ENCODE results near the gene CAMK1D.
A peak's percentile ranks its signal among the peaks of the same experiment; 100 is the strongest.

Gene CAMK1D

GRCh38 chr10:12406764-12407400, 57.5 kb downstream of the CAMK1D start:
- no peak for DNase-seq

- DNase-seq: no peak
Measured at GRCh38 chr10:12408472-12408871, 59.1 kb downstream of the CAMK1D start.

DNA sequence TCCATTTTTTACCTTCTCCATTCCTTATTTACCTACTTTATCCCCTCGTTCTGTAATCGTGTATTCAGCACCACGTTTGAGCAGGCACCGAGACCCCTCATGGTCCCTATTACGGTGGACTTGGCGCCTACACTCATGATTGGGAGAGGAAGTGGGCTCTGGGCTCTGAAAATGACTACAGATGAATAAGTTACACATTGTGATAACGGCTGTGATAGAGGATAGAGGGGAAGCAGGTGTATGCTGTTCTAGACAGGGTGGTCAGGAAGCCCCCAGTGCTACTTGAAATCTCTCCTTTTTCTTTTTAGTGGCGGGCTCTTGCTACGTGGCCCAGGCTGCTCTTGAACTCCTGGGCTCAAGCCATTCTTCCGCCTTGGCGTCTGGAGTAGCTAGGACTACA, 59.8 kb downstream of the CAMK1D start:
- DNase-seq: no peak

DNA sequence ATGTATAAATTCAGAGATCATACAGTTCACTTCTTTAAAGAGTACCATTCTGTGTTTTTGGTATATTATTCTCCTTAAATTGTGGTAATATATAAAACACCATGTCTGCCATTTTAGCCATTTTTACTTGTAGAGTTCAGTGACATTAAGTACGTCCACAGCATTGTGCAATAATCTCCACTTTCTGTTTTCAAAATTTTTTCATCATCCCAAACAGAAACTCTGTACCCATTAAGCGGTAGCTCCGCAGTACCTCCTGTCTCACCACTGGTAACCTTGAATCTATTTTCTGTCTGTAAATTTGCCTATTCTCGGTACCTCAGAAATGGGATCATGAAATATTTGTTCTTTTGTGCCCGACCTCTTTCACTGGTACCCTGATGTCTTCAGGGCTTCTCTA, 60.3 kb downstream of the CAMK1D start:
- DNase-seq: no peak

- DNase-seq: peak; percentile 22
Measured at GRCh38 chr10:12412666-12413368, 63.5 kb downstream of the CAMK1D start.

- DNase-seq: no peak
Measured at GRCh38 chr10:12413369-12413711, 64.0 kb downstream of the CAMK1D start.

DNA sequence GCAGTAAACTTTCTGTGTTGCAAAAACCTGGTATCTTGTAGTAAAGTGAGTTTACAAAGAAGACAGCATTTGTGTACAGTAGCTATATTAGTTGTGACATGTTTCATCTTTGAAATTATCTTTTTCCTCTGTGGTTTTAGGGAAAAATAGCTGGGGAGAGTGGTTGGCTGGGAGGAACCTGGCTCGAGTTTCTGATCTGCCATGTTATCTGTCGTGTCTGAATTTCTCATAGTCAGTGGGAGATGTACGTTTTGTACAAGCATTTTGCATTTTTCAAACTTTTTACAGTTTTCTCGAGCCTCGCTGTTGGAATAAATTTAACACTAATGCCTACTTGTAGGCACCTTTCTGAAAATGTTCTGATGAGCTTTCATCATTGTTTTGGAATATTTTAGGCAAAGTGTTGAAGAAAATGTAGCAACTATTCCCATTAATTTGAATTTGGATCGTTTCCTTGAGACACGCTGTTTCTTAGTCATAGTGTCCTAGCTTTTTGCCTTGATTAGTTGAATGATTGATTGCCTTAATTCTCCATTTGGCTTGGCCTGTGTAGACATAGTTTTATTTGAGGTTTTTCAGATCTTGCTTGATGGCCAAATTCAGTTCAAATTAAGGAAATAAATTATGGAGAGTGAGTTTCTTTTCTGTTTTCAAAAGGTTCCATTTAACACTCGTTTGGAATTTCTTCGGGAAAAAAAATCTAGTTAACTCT, 65.1 kb downstream of the CAMK1D start:
- DNase-seq: no peak

DNA sequence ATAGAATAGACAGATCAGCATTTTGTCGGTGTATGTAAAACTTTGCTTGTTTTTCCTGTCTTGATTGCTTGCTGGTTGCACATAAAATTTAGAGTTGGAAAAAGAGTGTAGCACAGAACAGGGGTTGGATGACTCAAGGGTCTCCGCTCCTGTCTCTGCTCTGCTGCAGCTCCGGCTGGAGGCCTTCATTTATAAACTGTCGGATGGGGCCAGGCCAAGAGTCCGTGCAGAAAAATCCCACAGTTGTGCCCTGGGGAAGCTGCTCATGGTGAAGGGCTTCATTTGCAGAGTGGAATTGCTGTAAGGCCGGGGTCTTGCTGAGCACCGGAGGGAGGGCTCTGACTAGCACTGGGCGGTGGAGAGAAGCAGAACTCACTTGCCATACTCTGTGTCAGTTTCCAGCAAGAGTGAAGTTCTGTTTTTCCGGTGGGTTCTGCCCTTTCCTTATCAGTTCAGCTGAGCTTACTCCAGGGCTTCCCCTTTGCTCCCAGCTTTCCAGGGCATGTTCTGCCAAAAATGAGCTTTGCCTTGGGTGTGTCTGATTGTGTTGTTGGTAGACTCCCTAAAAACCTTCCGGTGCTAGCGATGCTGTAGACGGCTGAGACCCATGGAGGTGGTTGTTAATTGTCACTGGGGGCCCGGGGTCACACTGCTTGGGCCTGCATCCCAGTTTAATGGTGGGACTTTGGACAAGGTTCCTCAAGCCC, 67.2 kb downstream of the CAMK1D start:
- DNase-seq: no peak

DNA sequence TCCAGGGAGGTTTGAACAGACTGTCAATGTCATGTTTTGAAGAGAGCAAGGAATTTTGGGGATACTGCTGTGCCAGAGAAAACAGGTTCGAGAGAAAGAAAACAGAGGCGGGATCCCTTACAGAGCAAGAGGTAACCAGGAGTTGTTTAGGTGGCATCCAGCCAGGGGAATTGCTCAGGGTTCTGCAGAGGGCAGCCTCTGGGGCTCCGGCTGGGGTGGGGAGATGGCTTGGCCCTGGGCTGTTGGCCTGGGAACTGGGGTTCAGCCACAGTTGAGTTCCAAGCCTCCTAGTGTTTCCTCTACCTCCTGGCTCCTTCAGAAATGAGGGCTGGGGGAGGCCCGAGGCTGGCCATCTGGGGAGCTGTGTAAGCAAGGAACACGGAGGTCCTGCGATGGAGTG, 68.0 kb downstream of the CAMK1D start:
- DNase-seq: no peak

DNA sequence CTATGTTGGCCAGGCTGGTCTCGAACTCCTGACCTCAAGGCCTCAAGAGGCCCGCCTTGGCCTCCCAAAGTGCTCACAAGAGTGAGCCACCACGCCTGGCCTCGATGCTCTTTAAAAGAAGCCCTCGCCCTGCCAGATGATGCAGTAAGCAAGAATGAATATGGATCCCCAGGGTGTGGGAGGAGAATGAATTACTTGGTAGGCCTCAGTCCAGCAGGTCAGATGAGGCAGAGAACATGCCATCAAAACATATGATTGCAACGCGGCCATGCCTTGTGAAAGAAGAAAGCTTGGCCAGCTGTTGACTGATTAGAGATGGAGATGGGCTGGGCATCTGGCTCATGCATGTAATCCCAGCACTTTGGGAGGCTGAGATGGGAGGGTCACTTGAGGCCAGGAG, 68.7 kb downstream of the CAMK1D start:
- DNase-seq: no peak

DNA sequence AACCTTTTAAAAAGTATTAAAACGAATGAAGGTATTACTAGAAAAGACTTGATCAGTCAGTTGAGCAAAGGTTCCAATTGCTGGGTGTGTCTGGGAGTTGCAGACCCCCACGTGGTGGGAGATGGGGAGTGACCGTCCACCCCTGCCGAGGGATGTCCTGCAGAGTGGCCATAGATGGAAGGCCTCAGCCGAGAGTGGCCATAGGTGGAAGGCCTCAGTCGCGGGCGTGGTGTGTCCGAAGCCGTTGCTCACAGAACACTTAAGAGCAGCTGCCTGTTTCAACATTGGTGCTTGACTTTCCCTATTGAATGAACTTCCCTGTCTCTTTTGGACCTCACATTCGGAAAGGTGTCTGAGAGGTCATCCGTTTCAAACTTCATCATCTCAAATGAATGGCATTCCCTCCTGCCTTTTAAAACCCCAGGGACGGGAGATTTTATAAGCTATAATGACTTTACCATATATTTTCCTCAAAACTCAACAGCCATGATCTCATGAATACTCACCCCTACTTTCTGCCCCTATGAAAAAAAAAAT, 69.4 kb downstream of the CAMK1D start:
- no peak for DNase-seq

DNA sequence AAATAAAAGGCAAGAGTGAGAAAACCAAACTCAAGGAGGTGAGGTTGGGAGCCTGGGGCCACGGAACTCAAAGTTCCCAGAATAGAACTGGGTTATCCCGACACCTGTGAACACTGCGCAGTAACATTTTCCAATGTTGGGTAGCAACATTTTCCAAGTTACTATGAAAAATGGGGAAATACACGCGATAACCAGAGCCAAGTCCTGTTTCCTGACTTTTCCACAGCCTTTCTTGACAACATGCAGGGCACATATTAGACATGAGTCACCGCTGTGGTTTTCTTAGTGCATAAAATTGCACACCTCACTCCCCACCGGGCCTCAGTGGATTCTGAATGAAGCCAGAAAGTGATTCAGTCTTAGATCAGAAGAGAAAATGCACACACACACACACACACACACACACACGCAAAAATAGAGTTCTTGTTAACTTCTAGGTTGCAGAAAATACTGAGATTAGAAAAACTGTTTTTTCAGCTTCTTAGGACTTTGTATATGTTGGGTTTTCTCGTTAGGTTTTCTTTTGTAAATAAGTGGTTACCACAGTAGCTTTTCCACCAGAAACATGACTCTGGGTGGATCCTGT, 70.0 kb downstream of the CAMK1D start:
- DNase-seq: peak; percentile 77

- no peak for DNase-seq
Measured at GRCh38 chr10:12420530-12421120, 71.3 kb downstream of the CAMK1D start.

DNA sequence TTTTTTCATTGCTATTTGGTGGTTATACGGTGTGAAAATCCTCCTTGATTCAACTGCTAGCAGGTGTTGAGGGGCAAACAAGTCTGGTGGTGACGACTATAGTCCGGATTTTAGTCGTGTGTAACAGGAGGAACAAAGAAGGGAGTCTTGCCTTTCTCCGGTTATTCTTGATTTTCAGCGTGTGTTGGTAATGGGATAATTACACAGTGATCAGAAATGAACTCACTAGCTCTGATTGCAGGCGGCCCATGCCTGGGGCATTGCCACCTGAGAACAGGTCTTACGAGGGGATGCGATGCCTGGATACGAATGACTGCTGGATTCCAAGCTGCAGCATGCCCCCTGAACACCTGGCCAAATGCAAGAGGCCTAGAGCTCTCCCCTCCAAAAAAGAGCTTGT, 72.8 kb downstream of the CAMK1D start:
- no peak for DNase-seq

- DNase-seq: no peak
Measured at GRCh38 chr10:12423896-12424295, 74.5 kb downstream of the CAMK1D start.

DNA sequence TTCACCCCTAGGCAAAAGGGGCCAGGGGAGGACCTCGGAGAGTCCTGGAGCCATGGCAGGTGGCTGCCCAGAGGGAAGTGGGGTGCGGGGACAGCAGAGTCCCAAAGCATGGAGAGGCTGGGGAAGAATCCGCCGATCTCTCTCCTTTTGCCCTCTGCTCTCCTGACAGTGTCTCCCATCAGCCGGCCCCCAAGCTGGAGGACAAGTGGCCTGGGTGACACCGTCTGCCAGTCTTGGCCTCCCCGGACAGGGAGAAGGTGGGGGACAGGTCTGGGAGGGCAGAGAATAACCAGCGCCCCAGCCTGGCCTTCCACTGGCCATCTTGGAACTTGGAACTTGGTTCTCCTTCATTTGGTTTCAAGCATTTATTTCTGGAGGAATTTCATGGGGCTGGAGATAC, 77.9 kb downstream of the CAMK1D start:
- no peak for DNase-seq

DNA sequence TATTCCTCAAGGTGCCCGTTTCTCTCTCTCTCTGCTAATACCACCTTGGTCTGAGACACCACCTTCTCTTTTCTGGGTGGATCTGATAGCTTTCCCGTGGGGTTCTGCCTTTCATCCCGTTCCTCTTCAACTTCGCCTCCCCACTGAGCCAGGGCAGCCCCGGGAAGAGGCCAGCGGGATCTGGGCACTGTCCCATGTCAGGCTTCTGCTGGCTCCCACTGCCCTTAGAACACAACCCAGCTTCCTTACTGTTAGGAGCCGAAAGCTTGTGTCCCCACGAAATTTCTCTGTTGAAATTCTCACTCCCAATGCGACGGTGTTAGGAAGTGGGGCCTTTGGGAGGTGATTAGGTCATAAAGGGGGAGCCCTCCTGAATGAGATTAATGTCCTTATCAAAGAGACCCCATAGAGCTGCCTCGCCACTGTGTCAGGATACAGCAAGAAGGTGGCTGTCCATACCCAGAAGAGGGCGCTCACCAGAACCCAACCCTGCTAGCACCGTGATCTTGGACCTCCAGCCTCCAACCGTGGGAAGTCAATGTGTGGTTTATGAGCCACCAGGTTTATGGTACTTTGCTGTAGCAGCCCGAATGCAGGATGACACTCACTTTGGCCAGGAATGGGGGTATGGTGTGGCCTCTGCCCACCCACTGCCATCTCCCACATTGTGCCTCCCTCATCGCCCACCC, 79.2 kb downstream of the CAMK1D start:
- DNase-seq: no peak

DNA sequence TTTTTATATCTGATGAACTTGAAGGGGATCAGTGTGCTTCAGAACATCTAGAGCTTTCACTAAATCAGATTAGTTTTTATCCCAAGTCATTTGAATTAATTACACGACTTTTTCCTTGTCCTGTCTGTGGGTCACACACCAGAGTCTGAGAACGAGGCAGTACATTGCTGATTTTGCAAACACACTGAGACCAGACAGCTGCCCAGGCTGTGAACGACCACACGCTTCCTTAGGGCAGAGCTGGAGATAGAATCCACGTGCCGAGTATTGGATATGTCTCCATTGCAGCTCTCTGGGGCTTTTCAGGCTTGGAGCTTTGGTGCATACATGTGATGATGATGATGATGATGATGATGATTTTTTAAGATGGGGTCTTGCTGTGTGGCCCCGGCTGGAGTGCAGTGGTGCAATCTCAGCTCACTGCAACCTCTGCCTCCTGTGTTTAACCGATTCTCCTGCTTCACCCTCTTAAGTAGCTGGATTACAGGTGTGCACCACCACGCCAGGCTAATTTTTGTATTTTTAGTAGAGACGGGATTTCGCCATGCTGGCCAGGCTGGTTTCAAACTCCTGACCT, 81.1 kb downstream of the CAMK1D start:
- DNase-seq: no peak

- no peak for DNase-seq
Measured at GRCh38 chr10:12431151-12432101, 82.1 kb downstream of the CAMK1D start.

- no peak for DNase-seq
Measured at GRCh38 chr10:12432402-12433189, 83.2 kb downstream of the CAMK1D start.

Data from stimulated activated naive CD4-positive, alpha-beta T cell treated with Interleukin-2 at 50 U/mL for 16 hours (primary cell).